Glutamatergic neuron (in vitro differentiated cells): ENCODE data around the gene NUDT14. TPM values are rescaled to one million over a fixed set of nuclear protein-coding genes. Genes with fewer than 3 reads are reported as not detected.
A peak's percentile ranks its signal among the peaks of the same experiment; 100 is the strongest.

Experiments used
- DNase-seq: peaks from one replicate; pipeline ENCODE4 v3.0.0; 2022
- H3K27ac Mint-ChIP-seq: one replicate; pipeline ENCODE4 v1.8.0; 2020; ENCODE audit warnings: mild to moderate bottlenecking, mixed read lengths, inconsistent platforms; ENCODE audit not compliant: unreplicated experiment
- H3K27me3 Mint-ChIP-seq: one replicate; pipeline ENCODE4 v1.8.0; 2020; ENCODE audit warnings: mild to moderate bottlenecking, moderate library complexity, mixed read lengths, inconsistent platforms; ENCODE audit not compliant: unreplicated experiment
- H3K36me3 Mint-ChIP-seq: one replicate; pipeline ENCODE4 v1.8.0; 2020; ENCODE audit warnings: mild to moderate bottlenecking, mixed read lengths, inconsistent platforms; ENCODE audit not compliant: unreplicated experiment
- H3K4me1 Mint-ChIP-seq: one replicate; pipeline ENCODE4 v1.8.0; 2020; ENCODE audit warnings: mild to moderate bottlenecking, low read depth, mixed read lengths, inconsistent platforms; ENCODE audit not compliant: unreplicated experiment
- H3K4me3 Mint-ChIP-seq: one replicate; pipeline ENCODE4 v1.8.0; 2020; ENCODE audit warnings: mild to moderate bottlenecking, mixed read lengths, inconsistent platforms; ENCODE audit not compliant: unreplicated experiment
- H3K9me3 Mint-ChIP-seq: one replicate; pipeline ENCODE4 v1.8.0; 2020; ENCODE audit warnings: mild to moderate bottlenecking, moderate library complexity, mixed read lengths, inconsistent platforms; ENCODE audit not compliant: unreplicated experiment
- CTCF ChIP-seq: fragments of 200-600 bp; sonication (generic); IDR thresholded peaks from one replicate; pipeline ENCODE4 v1.5.0; 2021; ENCODE audit not compliant: partially characterized antibody, unreplicated experiment
- microRNA-seq: library from miRNA; unstranded; fragments of <30 nt; microRNA quantifications from one replicate; pipeline ENCODE4, GENCODE V29; 2020; ENCODE audit not compliant: unreplicated experiment
- total RNA-seq: library from RNA; stranded (reverse); fragmentation: NEBNext Ultra II Directional; extraction: Animal tissue kit (Norgen Biotek cat#: 25700); gene quantifications from one replicate; pipeline ENCODE4 v1.2.1, GENCODE V29; 2021; ENCODE audit not compliant: unreplicated experiment

The NUDT14 gene
- total RNA-seq, 1 donor from 2014 or later, result 114 TPM

GRCh38 chr14:105126126-105126980, 54.8 kb downstream of the NUDT14 start:
- no peaks in the 10 kb centered on the region for H3K4me1 Mint-ChIP-seq
- H3K4me3 Mint-ChIP-seq, result no peak overlapping the region
- peaks cover 10% of the 10 kb centered on the region for H3K9me3 Mint-ChIP-seq
- H3K27ac Mint-ChIP-seq, result no peak overlapping the region
- H3K36me3 Mint-ChIP-seq, result peaks cover 12% of the 10 kb centered on the region
- DNase-seq, result no peak
- peaks cover 3% of the 10 kb centered on the region for H3K27me3 Mint-ChIP-seq
- TF ChIP-seq CTCF, result no peak

- no peak for TF ChIP-seq CTCF
- no peak for DNase-seq
- no peaks in the 10 kb centered on the region for H3K4me1 Mint-ChIP-seq
- peaks cover 14% of the 10 kb centered on the region for H3K36me3 Mint-ChIP-seq
- H3K27ac Mint-ChIP-seq, result no peak overlapping the region
- H3K4me3 Mint-ChIP-seq, result no peak overlapping the region
- H3K9me3 Mint-ChIP-seq, result peaks cover 10% of the 10 kb centered on the region
- peaks cover 3% of the 10 kb centered on the region for H3K27me3 Mint-ChIP-seq
Measured at GRCh38 chr14:105124823-105125222, 56.3 kb downstream of the NUDT14 start.

- TF ChIP-seq CTCF, result no peak
- Mint-ChIP-seq H3K27ac (no peak overlapping the region), H3K4me3 (no peak overlapping the region), H3K36me3 (peaks cover 14% of the 10 kb centered on the region), H3K9me3 (peaks cover 10% of the 10 kb centered on the region), H3K4me1 (no peaks in the 10 kb centered on the region), H3K27me3 (peaks cover 3% of the 10 kb centered on the region)
- DNase-seq, result no peak
Measured at GRCh38 chr14:105123981-105124765, 56.9 kb downstream of the NUDT14 start.

- Mint-ChIP-seq H3K4me3 (no peak overlapping the region), H3K4me1 (no peaks in the 10 kb centered on the region), H3K9me3 (peaks cover 10% of the 10 kb centered on the region), H3K36me3 (peaks cover 14% of the 10 kb centered on the region), H3K27ac (no peak overlapping the region), H3K27me3 (peaks cover 3% of the 10 kb centered on the region)
- no peak for TF ChIP-seq CTCF
- DNase-seq, result no peak
Measured at GRCh38 chr14:105123064-105123665, 57.9 kb downstream of the NUDT14 start.

Small RNA genes within 50 kb of the gene (microRNA-seq; reads per million reads assigned to microRNA genes)
- gene MIR6765, result 10.3 reads per million, percentile 50 among the genes with 10 or more reads in this experiment

Other genes starting within 250 kb of the NUDT14 start
- 44.8 TPM for gene AHNAK2, start 202.9 kb downstream of the NUDT14 start, total RNA-seq
- gene CLBA1, start 195.5 kb downstream of the NUDT14 start, total RNA-seq, result 5.9 TPM
- 23.2 TPM for gene CDCA4, start 160.2 kb downstream of the NUDT14 start, total RNA-seq
- gene GPR132, start 115.9 kb downstream of the NUDT14 start, total RNA-seq, result not detected
- 84.1 TPM for gene JAG2, start 12.5 kb downstream of the NUDT14 start, total RNA-seq
- gene BTBD6, start 67.2 kb upstream of the NUDT14 start, total RNA-seq, result 36.3 TPM
- 54.6 TPM for gene BRF1, start 119.7 kb upstream of the NUDT14 start, total RNA-seq
- gene PACS2, start 133.4 kb upstream of the NUDT14 start, total RNA-seq, result 263 TPM
- gene TEX22, start 217.2 kb upstream of the NUDT14 start, total RNA-seq, result 2.7 TPM
- gene MTA1, start 238.5 kb upstream of the NUDT14 start, total RNA-seq, result 261 TPM